Liver (tissue), 3 donors: Measurements from ENCODE around the gene LAD1.

Source experiments
- EGR1 ChIP-seq, 2 donors: IDR thresholded peaks; 2 replicates each; pipeline ENCODE4 v1.6.1; 2016 to 2018; ENCODE audit warnings: antibody characterized with exemption in 2 of 2, low read depth in 2 of 2
- FOXA1 ChIP-seq: IDR thresholded peaks from 2 replicates; pipeline ENCODE4 v1.6.1; 2016; ENCODE audit warnings: antibody characterized with exemption
- GABPA ChIP-seq, 2 donors: IDR thresholded peaks in 1 of 2; conservative IDR thresholded peaks in 1 of 2; 2 replicates each; pipeline ENCODE4 v1.6.1; 2016; ENCODE audit warnings: antibody characterized with exemption in 2 of 2, mild to moderate bottlenecking in 1 of 2, moderate library complexity in 1 of 2
- RAD21 ChIP-seq, 2 donors: IDR thresholded peaks; 2 replicates each; pipeline ENCODE4 v1.6.1; 2016; ENCODE audit warnings: antibody characterized with exemption in 2 of 2, mild to moderate bottlenecking in 2 of 2
- RXRA ChIP-seq, 2 donors: IDR thresholded peaks; 2 replicates each; pipeline ENCODE4 v1.6.1; 2017 to 2018; ENCODE audit warnings: antibody characterized with exemption in 2 of 2, mild to moderate bottlenecking in 1 of 2
- SP1 ChIP-seq: IDR thresholded peaks from 2 replicates; pipeline ENCODE4 v1.6.1; 2018; ENCODE audit warnings: antibody characterized with exemption, mild to moderate bottlenecking
- TAF1 ChIP-seq: conservative IDR thresholded peaks from 2 replicates; pipeline ENCODE4 v1.6.1; 2016; ENCODE audit warnings: antibody characterized with exemption, mild to moderate bottlenecking
- YY1 ChIP-seq: IDR thresholded peaks from 2 replicates; pipeline ENCODE4 v1.6.1; 2016; ENCODE audit warnings: antibody characterized with exemption, mild to moderate bottlenecking
- TF ChIP-seq, protein P1 (sequence below): IDR thresholded peaks from 2 replicates; pipeline ENCODE4 v1.6.1; 2016; ENCODE audit warnings: antibody characterized with exemption, mild to moderate bottlenecking
- TF ChIP-seq, protein P2 (sequence below): fragments of 150-350 bp; IDR thresholded peaks from 2 replicates; pipeline ENCODE4 v1.5.1; 2017; ENCODE audit warnings: improper control_type of control experiment, low read depth, low read length; ENCODE audit not compliant: missing input control
- TF ChIP-seq, protein P3 (sequence below): IDR thresholded peaks from 2 replicates; pipeline ENCODE4 v1.6.1; 2016; ENCODE audit warnings: antibody characterized with exemption
- TF ChIP-seq, protein P4 (sequence below): IDR thresholded peaks from 2 replicates; pipeline ENCODE4 v1.6.1; 2016; ENCODE audit warnings: antibody characterized with exemption
- TF ChIP-seq, protein P5 (sequence below): IDR thresholded peaks from 2 replicates; pipeline ENCODE4 v1.6.1; 2016; ENCODE audit warnings: antibody characterized with exemption
- donor health status: healthy.
- donor health status: healthy.

DNA sequence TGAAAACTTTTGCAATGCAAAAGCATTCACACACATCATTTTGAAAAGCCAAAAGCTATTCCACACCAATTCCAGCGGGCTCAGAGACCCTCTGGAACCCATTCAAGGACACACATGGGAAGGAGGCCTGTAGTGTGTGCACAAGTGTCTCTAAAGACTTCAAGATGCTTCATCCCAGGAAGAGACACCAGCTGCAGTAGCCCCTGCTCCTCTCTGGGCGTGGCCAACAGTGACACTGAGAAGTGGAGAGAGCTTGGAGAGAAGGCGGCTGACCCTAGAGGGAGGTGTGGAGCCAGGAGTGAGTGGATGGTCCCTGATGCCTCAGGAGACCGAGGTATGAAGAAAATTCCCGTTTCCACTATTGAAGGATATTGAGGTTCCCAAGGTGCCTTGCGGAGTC, 37.3 kb upstream of the LAD1 start:
- TF ChIP-seq RAD21 (IDR thresholded peaks at IDR 0.05) (no peak), TAF1 (no peak), SP1 (no peak), FOXA1 (no peak), RXRA (IDR thresholded peaks at IDR 0.05) (no peak), YY1 (no peak), GABPA (IDR thresholded peaks at IDR 0.05 in 1 of 2, conservative IDR thresholded peaks at IDR 0.05 in 1 of 2) (no peak), EGR1 (IDR thresholded peaks at IDR 0.05; ENCODE audit: low read depth in 2 of 2) (no peak)
- TF ChIP-seq, protein P1, sequence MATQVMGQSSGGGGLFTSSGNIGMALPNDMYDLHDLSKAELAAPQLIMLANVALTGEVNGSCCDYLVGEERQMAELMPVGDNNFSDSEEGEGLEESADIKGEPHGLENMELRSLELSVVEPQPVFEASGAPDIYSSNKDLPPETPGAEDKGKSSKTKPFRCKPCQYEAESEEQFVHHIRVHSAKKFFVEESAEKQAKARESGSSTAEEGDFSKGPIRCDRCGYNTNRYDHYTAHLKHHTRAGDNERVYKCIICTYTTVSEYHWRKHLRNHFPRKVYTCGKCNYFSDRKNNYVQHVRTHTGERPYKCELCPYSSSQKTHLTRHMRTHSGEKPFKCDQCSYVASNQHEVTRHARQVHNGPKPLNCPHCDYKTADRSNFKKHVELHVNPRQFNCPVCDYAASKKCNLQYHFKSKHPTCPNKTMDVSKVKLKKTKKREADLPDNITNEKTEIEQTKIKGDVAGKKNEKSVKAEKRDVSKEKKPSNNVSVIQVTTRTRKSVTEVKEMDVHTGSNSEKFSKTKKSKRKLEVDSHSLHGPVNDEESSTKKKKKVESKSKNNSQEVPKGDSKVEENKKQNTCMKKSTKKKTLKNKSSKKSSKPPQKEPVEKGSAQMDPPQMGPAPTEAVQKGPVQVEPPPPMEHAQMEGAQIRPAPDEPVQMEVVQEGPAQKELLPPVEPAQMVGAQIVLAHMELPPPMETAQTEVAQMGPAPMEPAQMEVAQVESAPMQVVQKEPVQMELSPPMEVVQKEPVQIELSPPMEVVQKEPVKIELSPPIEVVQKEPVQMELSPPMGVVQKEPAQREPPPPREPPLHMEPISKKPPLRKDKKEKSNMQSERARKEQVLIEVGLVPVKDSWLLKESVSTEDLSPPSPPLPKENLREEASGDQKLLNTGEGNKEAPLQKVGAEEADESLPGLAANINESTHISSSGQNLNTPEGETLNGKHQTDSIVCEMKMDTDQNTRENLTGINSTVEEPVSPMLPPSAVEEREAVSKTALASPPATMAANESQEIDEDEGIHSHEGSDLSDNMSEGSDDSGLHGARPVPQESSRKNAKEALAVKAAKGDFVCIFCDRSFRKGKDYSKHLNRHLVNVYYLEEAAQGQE = no peak
- TF ChIP-seq, protein P2, sequence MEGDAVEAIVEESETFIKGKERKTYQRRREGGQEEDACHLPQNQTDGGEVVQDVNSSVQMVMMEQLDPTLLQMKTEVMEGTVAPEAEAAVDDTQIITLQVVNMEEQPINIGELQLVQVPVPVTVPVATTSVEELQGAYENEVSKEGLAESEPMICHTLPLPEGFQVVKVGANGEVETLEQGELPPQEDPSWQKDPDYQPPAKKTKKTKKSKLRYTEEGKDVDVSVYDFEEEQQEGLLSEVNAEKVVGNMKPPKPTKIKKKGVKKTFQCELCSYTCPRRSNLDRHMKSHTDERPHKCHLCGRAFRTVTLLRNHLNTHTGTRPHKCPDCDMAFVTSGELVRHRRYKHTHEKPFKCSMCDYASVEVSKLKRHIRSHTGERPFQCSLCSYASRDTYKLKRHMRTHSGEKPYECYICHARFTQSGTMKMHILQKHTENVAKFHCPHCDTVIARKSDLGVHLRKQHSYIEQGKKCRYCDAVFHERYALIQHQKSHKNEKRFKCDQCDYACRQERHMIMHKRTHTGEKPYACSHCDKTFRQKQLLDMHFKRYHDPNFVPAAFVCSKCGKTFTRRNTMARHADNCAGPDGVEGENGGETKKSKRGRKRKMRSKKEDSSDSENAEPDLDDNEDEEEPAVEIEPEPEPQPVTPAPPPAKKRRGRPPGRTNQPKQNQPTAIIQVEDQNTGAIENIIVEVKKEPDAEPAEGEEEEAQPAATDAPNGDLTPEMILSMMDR = no peak
- TF ChIP-seq, protein P3, sequence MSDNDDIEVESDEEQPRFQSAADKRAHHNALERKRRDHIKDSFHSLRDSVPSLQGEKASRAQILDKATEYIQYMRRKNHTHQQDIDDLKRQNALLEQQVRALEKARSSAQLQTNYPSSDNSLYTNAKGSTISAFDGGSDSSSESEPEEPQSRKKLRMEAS = no peak
- TF ChIP-seq, protein P4, sequence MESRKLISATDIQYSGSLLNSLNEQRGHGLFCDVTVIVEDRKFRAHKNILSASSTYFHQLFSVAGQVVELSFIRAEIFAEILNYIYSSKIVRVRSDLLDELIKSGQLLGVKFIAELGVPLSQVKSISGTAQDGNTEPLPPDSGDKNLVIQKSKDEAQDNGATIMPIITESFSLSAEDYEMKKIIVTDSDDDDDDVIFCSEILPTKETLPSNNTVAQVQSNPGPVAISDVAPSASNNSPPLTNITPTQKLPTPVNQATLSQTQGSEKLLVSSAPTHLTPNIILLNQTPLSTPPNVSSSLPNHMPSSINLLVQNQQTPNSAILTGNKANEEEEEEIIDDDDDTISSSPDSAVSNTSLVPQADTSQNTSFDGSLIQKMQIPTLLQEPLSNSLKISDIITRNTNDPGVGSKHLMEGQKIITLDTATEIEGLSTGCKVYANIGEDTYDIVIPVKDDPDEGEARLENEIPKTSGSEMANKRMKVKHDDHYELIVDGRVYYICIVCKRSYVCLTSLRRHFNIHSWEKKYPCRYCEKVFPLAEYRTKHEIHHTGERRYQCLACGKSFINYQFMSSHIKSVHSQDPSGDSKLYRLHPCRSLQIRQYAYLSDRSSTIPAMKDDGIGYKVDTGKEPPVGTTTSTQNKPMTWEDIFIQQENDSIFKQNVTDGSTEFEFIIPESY = no peak
- TF ChIP-seq, protein P5, sequence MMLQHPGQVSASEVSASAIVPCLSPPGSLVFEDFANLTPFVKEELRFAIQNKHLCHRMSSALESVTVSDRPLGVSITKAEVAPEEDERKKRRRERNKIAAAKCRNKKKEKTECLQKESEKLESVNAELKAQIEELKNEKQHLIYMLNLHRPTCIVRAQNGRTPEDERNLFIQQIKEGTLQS = no peak
